GM18499 (cell line): ENCODE data around the gene TSPAN13.

ENCODE experiments used
- ATAC-seq: cut with Tn5 transposase; IDR thresholded peaks from one replicate; pipeline ENCODE4 v1.9.1; 2021; ENCODE audit warnings: moderate number of reproducible peaks; ENCODE audit not compliant: insufficient read depth, unreplicated experiment

Gene TSPAN13

DNA sequence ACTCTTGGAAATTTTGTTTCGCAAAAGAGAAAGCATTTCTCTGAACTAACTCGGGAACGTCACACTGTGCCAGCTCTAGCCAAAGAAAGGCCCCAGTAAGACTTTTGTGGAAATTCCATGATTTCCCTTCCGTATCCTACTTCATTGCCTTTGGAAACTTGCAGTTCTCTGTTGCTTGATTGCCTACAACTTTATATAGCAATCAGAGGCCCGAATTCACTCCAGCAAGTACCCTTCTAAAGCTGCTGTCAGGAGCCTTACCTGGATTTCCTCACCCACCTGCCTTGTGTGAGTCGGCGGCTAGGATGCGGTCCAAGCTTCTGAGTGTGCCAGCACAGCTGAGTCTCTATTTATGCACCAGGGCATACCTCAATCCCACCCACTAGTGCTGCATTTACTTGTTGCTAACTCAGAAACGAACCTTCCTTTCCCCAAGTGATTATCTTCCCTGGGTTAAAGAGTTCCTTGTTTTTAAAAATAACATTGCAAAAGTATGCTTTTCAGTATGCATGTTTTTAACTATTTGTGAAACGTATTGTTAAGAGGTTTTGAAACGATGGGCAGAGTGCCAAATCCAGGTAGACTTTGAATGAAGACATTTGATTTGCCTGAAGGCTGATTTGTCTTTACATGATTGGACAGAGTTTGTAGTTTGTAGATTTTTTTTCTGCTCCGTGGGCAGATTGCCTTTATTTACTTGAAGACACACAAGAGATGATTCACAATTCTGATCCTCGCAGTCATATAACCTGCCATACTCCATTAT lies 51.3 kb downstream of the TSPAN13 start, which contains the start of gene AGR2:
AGR2 (minus strand) TSS at position 326 of the 766 bp plus-strand sequence. CDS start 3,203 bp downstream, outside the sequence.
- ATAC-seq = no peak

DNA sequence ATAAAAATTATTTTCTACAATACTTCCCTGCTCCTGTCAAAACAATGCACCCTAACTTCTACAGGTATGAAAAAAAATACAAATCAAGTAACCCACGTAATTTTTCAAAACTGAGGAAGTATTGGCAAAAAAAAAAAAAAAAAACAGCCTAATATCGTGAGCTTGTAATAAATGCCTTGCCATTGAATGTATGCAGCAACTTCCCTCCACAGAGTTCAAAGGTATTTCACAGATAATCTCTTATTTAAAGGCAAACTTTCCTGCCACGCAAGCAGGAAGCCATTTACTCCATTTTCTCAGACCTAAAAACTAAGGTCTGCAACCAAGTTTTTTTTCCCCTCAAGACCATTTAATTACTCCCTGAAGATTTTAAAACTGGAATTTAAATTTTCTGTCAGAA lies 51.9 kb downstream of the TSPAN13 start:
- ATAC-seq = no peak

DNA sequence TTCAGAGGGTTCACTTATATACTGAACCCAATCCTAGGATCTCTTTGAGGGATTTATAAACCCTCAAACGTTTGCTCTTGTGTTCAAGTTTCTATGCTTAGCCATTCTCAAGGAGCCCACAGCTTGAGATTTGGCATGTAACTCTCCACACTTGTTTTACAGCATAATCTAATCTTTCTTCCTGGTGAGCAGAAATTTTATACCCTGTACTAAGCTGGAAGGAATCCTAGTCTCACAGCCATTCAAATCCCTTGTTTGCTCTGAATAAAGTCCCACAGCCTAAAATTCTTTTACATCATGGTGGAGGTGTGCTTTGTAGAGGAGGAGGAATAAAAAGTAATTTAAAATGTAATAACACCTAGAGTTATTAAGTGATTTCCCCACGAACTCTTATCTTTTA lies 56.6 kb downstream of the TSPAN13 start:
- no peak for ATAC-seq

DNA sequence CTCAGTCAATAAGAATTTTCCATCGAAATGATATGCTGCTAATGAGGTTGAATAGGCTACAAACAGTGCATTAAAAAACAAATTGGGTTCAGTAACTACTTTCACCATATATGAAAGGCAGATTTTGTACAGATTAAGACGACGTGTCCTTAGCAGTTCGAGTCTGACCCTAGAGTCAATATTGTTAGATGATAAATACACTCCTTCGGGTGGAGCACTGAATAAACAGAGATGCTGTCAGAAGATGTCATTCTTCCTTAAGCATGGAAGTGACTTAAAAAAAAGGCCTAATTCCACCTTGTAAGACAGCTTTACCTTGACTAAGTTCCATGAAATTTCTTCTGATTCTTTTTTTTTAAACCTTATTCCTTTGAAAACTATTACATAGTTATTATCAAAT lies 57.0 kb downstream of the TSPAN13 start:
- no peak for ATAC-seq

DNA sequence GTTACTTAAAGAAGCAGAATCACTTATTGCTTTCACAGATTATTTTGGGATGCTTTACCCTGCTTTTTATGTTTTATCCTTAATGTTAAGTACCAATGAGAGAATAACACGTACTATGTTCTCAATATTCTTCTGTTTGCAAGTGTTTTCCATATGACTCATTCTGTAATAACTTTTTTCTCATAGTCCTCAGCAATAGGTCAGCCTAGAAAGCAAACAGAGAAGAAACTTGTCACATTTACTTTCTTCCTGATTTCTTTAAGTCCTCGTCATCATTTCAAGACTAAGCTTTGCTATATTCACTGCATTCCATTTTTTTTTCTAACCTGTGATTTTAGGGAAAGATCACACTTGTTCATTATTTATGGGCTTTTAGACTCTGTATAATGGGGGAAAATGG lies 58.0 kb downstream of the TSPAN13 start:
- no peak for ATAC-seq

DNA sequence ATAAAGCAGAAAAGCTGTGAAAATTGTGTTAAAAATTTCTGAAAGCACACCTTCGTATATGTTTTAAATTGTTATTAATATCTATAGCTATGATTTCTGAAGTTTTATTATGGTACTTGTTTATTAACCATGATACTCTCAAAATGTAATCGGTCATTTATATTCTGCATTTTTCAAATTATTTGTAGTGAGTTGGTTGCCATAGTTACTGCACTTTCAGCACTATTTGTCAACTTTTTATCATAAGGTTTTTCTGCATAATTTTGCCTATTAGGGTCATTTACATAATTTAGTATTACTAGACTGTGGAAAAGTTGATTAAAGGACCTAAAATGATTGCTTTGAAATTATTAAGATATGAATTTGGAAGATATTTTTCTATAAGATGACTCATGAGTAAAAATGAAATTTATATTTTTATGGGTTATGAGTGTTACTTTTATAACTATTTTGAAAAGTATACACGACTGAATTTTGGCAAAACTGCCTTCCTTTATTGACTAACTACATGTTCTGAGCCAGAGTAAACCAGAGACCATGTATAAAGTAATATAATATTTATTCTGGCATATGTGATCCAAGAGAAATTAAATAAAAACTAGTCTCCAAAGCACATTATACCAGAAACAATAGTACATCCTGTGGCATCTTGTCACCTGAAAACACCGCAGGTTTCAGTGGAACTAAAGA lies 59.1 kb downstream of the TSPAN13 start:
- ATAC-seq = no peak

DNA sequence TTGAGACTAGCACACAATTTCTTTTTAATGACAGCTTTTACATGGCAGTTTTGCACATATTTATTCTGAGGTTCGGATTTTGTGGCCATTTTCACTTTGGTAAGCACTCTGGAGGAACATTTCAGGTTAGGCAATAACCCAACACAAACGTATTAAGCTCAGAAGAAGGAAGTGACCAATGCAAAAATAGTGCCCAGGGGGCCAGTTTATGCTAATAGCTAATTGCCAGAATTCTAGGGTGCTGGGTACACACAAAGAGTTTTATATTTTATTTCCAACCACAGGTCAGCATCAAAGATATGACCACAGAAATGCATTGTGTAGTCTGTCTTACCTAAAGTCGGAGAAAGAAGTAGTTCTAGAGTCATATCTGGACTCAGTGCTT lies 59.7 kb downstream of the TSPAN13 start:
- ATAC-seq = no peak

DNA sequence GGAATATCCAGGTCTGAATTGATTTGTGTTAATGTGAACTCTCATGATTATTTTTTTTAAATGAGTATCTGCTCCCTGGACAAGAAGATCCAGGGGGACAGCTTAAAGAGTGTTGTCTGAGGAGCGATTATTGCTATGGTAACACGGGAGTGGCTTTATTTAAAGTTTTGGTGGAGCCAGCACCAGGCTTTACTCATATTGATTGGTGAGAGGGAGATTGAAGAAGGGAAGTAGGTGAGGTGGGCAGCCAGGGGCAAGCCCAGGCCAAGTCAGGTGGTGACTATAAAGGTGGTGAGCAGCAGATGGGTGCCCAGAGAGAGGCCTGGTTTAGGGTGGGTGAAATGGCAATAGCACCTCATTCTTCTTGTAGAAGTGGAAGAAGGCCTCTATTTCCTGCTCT lies 61.4 kb downstream of the TSPAN13 start:
- ATAC-seq = no peak

DNA sequence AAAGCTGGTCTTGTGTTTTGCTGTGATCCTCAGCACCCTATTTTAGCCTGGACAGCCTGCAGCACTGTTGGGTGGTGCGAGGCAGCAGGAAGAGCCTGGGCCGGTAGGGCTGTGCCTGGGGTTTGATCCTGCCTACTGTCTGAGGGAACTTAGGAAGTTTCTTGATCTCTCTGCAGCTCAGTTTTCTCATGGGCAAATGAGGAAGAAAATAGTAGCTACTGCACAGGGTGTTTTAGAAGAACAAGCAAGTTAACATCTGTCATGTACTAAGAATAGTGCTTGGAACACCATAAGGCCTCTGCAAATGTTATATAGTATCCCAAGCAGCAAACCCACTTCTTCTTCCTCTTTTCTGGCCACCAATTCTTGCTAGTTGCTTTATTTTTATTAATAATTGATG lies 63.3 kb downstream of the TSPAN13 start:
- no peak for ATAC-seq

DNA sequence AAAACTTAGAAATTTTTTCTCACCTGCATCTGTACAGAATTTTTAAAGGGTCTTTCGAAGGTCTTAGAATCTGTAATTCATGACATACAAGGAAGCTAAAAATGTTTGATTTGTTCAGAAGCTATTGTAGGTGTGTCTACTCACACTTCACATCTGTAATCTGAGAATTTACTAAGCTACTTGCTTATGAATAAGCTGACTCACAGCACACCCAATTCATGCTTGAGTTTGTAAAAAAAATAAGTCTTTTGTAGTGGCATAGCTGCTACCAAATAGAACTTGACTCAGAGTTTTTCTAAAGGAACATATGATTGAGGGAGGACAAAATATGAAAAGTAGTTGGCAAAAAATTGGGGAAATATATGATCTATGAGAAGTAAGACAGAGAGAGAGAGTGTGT lies 64.0 kb downstream of the TSPAN13 start:
- no peak for ATAC-seq

DNA sequence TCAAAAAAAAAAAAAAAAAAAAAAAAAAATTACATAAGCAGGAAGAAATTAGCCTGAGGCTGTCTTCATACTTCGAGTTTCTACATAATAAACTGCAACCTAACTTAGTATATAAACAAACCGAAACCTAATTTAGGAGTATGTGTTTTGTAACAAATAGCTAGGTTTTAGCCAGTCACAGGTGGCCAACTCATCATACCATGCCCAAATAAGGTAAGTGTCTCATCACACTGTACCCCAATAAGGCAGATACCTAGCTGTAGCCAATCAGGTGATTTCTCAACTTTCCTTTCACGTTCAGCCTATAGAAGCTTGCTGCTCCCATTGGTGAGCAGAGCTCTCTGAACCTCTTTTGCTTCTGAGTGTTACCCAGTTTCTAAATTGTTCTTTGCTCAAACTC lies 65.2 kb downstream of the TSPAN13 start:
- ATAC-seq = no peak

DNA sequence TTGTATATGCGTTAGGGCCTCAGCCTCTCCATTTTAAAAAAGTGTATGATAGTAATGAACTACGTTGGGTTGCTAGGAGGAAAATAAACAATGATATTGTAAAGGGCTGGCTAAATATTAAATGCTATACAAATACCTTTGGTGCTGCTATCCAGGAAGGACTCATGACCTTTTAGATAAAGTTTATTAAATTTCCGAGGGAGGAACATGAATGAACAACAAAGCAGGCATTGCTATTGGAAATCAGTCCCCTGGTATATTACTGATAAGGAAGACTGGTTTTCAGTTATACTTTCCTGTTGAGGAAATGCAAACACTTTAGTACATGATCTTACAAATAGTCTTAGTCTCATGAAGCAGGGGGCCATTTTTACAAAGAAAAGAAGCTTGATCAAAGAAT lies 68.5 kb downstream of the TSPAN13 start:
- no peak for ATAC-seq

DNA sequence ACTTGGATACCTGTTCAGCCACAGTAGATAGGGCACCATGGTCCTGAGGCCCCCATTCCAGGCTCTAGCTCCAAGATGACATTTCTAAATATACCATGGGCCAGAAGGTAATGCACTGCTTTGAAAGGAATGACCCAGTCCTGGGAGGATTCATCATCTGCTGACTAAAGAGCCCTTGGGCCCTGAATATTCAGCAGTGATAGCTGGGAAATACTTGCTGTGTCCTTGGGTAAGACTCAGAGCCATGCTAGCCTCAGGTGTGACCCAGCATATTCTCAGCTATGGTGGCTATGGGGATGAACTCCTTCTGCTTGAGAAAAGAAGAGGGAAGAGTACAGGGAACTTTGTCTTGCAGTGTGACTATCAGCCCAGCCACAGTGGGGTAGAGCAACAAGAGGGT lies 72.5 kb downstream of the TSPAN13 start:
- no peak for ATAC-seq

DNA sequence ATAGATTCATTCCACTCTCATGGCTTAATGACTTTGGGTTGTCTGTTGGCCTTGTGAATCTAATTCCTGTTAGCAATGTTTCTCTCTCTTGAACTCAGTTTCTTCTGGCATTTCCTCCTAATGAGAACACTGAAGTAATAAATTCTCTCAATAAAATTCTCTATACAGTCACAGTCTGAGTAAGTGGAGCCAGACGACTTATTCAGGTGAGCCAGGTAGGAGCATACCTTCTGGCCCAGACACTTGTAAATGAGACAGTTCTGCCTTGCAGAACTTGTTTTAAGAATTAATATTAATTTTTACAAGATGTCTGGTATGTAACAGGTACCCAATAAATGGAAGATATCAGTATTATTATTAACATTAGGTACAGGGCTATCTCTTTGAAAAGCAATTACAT lies 79.8 kb downstream of the TSPAN13 start:
- no peak for ATAC-seq
